GM12873 (cell line): Measurements from ENCODE around the gene NT5C1B.

Experiments used
- CTCF ChIP-seq: IDR thresholded peaks from 2 replicates; pipeline ENCODE4 v1.5.1; 2012; ENCODE audit warnings: low read depth, mild to moderate bottlenecking, moderate library complexity, low read length, control low read depth; ENCODE audit not compliant: insufficient read depth; ENCODE audit errors: missing control alignments

Gene NT5C1B

GRCh38 chr2:18600255-18600613 is 10.9 kb upstream of the NT5C1B start:
- TF ChIP-seq CTCF = no peak

- TF ChIP-seq CTCF = no peak
Observed at GRCh38 chr2:18599509-18600254, 10.3 kb upstream of the NT5C1B start.

- no peak for TF ChIP-seq CTCF
Observed at GRCh38 chr2:18598848-18599484, 9.6 kb upstream of the NT5C1B start.

- no peak for TF ChIP-seq CTCF
Observed at GRCh38 chr2:18597618-18598017, 8.2 kb upstream of the NT5C1B start.

GRCh38 chr2:18596993-18597392 is 7.6 kb upstream of the NT5C1B start:
- no peak for TF ChIP-seq CTCF

GRCh38 chr2:18593496-18593895 is 4.1 kb upstream of the NT5C1B start:
- no peak for TF ChIP-seq CTCF

GRCh38 chr2:18592372-18592771 is 3.0 kb upstream of the NT5C1B start:
- TF ChIP-seq CTCF = no peak
